SK-N-SH treated with all-trans-retinoic acid at 6 μM for 48 hours (cell line): ENCODE measurements around the gene ASB18.

Experiments
- ATAC-seq: fragments of 200-7000 bp; cut with Tn5 transposase; 3 replicates; pipeline ENCODE4 v1.9.1; 2020; ENCODE audit warnings: mild to moderate bottlenecking, moderate library complexity
- CREB5 ChIP-seq: fragments of 250-450 bp; sonication (Bioruptor Pico); IDR thresholded peaks from 2 replicates; pipeline ENCODE4 v1.5.1; 2020; ENCODE audit warnings: low read depth, mild to moderate bottlenecking, moderate library complexity
- CSDC2 ChIP-seq: fragments of 250-450 bp; sonication (Bioruptor Pico); IDR thresholded peaks from 2 replicates; pipeline ENCODE4 v1.5.0; 2020; ENCODE audit warnings: mild to moderate bottlenecking, moderate library complexity
- CSRNP3 ChIP-seq: fragments of 250-450 bp; sonication (Bioruptor Pico); IDR thresholded peaks from 2 replicates; pipeline ENCODE4 v1.5.1; 2021; ENCODE audit warnings: mild to moderate bottlenecking, moderate library complexity
- GLIS3 ChIP-seq: fragments of 250-450 bp; sonication (Bioruptor Pico); IDR thresholded peaks from 2 replicates; pipeline ENCODE4 v1.5.0; 2020; ENCODE audit warnings: mild to moderate bottlenecking, moderate library complexity
- ISL1 ChIP-seq: fragments of 250-450 bp; sonication (Bioruptor Pico); IDR thresholded peaks from 2 replicates; pipeline ENCODE4 v2.1.2; 2022; ENCODE audit warnings: mild to moderate bottlenecking, moderate library complexity
- OSR1 ChIP-seq: fragments of 250-450 bp; sonication (Bioruptor Pico); IDR thresholded peaks from 2 replicates; pipeline ENCODE4 v1.8.0; 2022; ENCODE audit warnings: moderate library complexity, mild to moderate bottlenecking, inconsistent platforms
- PPARA ChIP-seq: fragments of 250-450 bp; sonication (Bioruptor Pico); IDR thresholded peaks from 2 replicates; pipeline ENCODE4 v1.5.0; 2020; ENCODE audit warnings: mild to moderate bottlenecking, borderline replicate concordance
- RARB ChIP-seq: fragments of 250-450 bp; sonication (Bioruptor Pico); IDR thresholded peaks from 2 replicates; pipeline ENCODE4 v1.8.0; 2021; ENCODE audit warnings: mild to moderate bottlenecking, moderate library complexity
- SNAI2 ChIP-seq: fragments of 250-450 bp; sonication (Bioruptor Pico); IDR thresholded peaks from 2 replicates; pipeline ENCODE4 v1.5.0; 2020; ENCODE audit warnings: mild to moderate bottlenecking, moderate library complexity
- TCF4 ChIP-seq: fragments of 250-450 bp; sonication (Bioruptor Pico); IDR thresholded peaks from 2 replicates; pipeline ENCODE4 v1.8.0; 2021; ENCODE audit warnings: mild to moderate bottlenecking, moderate library complexity, borderline replicate concordance
- ZC3H10 ChIP-seq: fragments of 250-450 bp; sonication (Bioruptor Pico); IDR thresholded peaks from 2 replicates; pipeline ENCODE4 v1.5.1; 2021; ENCODE audit warnings: mild to moderate bottlenecking, moderate library complexity
- ZFP3 ChIP-seq: fragments of 250-450 bp; sonication (Bioruptor Pico); IDR thresholded peaks from 2 replicates; pipeline ENCODE4 v1.5.0; 2020; ENCODE audit warnings: mild to moderate bottlenecking, moderate library complexity
- ZFP30 ChIP-seq: fragments of 450-650 bp; formaldehyde crosslinking; IDR thresholded peaks from 2 replicates; pipeline ENCODE4 v1.5.0; 2022; ENCODE audit warnings: mild to moderate bottlenecking, moderate library complexity
- ZNF565 ChIP-seq: fragments of 450-650 bp; formaldehyde crosslinking; conservative IDR thresholded peaks from 2 replicates; pipeline ENCODE4 v1.5.0; 2020; ENCODE audit warnings: low read depth, mild to moderate bottlenecking, moderate library complexity
- ZNF70 ChIP-seq: fragments of 450-650 bp; formaldehyde crosslinking; IDR thresholded peaks from 2 replicates; pipeline ENCODE4 v1.5.0; 2020; ENCODE audit warnings: mild to moderate bottlenecking, moderate library complexity
- ZNF8 ChIP-seq: fragments of 450-650 bp; formaldehyde crosslinking; IDR thresholded peaks from 2 replicates; pipeline ENCODE4 v1.5.0; 2020; ENCODE audit warnings: mild to moderate bottlenecking, moderate library complexity
- TF ChIP-seq, protein P1 (sequence below): fragments of 250-450 bp; sonication (Bioruptor Pico); IDR thresholded peaks from 2 replicates; pipeline ENCODE4 v1.8.0; 2021; ENCODE audit warnings: low read depth, mild to moderate bottlenecking, moderate library complexity, borderline replicate concordance
- TF ChIP-seq, protein P2 (sequence below): fragments of 250-450 bp; sonication (Bioruptor Pico); IDR thresholded peaks from 2 replicates; pipeline ENCODE4 v1.5.0; 2020; ENCODE audit warnings: mild to moderate bottlenecking, moderate library complexity
- TF ChIP-seq, protein P3 (sequence below): fragments of 250-450 bp; sonication (Bioruptor Pico); IDR thresholded peaks from 2 replicates; pipeline ENCODE4 v1.8.0; 2020; ENCODE audit warnings: mild to moderate bottlenecking, moderate library complexity, borderline replicate concordance

Gene ASB18

GRCh38 chr2:236282406-236282805 lies 18.2 kb upstream of the ASB18 start:
- TF ChIP-seq ZNF565 (CRISPR knock-in tag) (no peak), GLIS3 (CRISPR knock-in tag) (no peak), ZFP30 (CRISPR knock-in tag) (no peak)
- TF ChIP-seq, protein P1, sequence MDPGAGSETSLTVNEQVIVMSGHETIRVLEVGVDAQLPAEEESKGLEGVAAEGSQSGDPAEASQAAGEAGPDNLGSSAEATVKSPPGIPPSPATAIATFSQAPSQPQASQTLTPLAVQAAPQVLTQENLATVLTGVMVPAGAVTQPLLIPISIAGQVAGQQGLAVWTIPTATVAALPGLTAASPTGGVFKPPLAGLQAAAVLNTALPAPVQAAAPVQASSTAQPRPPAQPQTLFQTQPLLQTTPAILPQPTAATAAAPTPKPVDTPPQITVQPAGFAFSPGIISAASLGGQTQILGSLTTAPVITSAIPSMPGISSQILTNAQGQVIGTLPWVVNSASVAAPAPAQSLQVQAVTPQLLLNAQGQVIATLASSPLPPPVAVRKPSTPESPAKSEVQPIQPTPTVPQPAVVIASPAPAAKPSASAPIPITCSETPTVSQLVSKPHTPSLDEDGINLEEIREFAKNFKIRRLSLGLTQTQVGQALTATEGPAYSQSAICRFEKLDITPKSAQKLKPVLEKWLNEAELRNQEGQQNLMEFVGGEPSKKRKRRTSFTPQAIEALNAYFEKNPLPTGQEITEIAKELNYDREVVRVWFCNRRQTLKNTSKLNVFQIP = no peak
- no peak for ATAC-seq

- TF ChIP-seq RARB (CRISPR knock-in tag) (no peak), ZC3H10 (CRISPR knock-in tag) (no peak), PPARA (CRISPR knock-in tag) (no peak), ZFP30 (CRISPR knock-in tag) (no peak), ZNF70 (CRISPR knock-in tag) (no peak), CSRNP3 (CRISPR knock-in tag) (no peak), ZFP3 (CRISPR knock-in tag) (no peak), SNAI2 (CRISPR knock-in tag) (no peak), OSR1 (no peak), CREB5 (no peak), ZNF8 (no peak), CSDC2 (CRISPR knock-in tag) (no peak), ZNF565 (CRISPR knock-in tag) (no peak), ISL1 (CRISPR knock-in tag) (no peak), TCF4 (CRISPR knock-in tag) (no peak)
- TF ChIP-seq, protein P2, sequence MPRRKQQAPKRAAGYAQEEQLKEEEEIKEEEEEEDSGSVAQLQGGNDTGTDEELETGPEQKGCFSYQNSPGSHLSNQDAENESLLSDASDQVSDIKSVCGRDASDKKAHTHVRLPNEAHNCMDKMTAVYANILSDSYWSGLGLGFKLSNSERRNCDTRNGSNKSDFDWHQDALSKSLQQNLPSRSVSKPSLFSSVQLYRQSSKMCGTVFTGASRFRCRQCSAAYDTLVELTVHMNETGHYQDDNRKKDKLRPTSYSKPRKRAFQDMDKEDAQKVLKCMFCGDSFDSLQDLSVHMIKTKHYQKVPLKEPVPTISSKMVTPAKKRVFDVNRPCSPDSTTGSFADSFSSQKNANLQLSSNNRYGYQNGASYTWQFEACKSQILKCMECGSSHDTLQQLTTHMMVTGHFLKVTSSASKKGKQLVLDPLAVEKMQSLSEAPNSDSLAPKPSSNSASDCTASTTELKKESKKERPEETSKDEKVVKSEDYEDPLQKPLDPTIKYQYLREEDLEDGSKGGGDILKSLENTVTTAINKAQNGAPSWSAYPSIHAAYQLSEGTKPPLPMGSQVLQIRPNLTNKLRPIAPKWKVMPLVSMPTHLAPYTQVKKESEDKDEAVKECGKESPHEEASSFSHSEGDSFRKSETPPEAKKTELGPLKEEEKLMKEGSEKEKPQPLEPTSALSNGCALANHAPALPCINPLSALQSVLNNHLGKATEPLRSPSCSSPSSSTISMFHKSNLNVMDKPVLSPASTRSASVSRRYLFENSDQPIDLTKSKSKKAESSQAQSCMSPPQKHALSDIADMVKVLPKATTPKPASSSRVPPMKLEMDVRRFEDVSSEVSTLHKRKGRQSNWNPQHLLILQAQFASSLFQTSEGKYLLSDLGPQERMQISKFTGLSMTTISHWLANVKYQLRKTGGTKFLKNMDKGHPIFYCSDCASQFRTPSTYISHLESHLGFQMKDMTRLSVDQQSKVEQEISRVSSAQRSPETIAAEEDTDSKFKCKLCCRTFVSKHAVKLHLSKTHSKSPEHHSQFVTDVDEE (CRISPR knock-in tag) = no peak
- TF ChIP-seq, protein P1 = no peak
- no peak for ATAC-seq
Measured at GRCh38 chr2:236281423-236281822, 17.2 kb upstream of the ASB18 start.

DNA sequence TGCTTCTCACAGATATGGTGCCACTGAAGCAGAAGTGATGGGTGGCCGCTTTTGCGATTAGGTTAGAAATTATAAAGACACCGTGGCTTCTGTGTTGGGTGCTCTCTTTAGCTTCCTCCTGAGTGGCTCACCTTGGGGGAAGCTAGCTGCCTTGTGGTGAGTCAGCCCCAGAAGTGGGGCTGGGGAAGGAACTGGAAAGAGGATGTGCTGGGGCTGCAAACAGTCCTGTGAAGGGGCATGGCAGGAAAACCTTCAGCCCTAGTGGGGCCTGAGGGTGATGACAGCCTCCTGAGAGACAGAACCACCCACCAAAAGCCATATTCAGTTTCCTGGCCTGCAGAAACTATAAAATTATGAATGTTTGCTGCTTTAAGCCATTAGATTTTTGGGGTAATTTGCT lies 8.9 kb upstream of the ASB18 start:
- ATAC-seq = no peak
- TF ChIP-seq, protein P3, sequence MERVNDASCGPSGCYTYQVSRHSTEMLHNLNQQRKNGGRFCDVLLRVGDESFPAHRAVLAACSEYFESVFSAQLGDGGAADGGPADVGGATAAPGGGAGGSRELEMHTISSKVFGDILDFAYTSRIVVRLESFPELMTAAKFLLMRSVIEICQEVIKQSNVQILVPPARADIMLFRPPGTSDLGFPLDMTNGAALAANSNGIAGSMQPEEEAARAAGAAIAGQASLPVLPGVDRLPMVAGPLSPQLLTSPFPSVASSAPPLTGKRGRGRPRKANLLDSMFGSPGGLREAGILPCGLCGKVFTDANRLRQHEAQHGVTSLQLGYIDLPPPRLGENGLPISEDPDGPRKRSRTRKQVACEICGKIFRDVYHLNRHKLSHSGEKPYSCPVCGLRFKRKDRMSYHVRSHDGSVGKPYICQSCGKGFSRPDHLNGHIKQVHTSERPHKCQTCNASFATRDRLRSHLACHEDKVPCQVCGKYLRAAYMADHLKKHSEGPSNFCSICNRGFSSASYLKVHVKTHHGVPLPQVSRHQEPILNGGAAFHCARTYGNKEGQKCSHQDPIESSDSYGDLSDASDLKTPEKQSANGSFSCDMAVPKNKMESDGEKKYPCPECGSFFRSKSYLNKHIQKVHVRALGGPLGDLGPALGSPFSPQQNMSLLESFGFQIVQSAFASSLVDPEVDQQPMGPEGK (CRISPR knock-in tag) = no peak
- TF ChIP-seq GLIS3 (CRISPR knock-in tag) = no peak
- no peak for TF ChIP-seq TCF4 (CRISPR knock-in tag)
